Smooth muscle cell (in vitro differentiated cells): Measurements from ENCODE around the gene CACNA2D3. TPM values are rescaled to one million over a fixed set of nuclear protein-coding genes. Genes with fewer than 3 reads are reported as not detected.

Experiments used
- DNase-seq: peaks from one replicate; lab custom pipeline; 2025; ENCODE audit not compliant: unreplicated experiment; lab: John Stamatoyannopoulos, UW
- H2AFZ ChIP-seq: fragments of 200-600 bp; sonication (generic); 2 replicates; pipeline ENCODE4 v1.6.0; 2016; ENCODE audit warnings: antibody characterized with exemption, low read depth, mild to moderate bottlenecking
- H3F3A ChIP-seq: fragments of 200-600 bp; sonication (generic); 2 replicates; pipeline ENCODE4 v1.6.0; 2017; ENCODE audit warnings: antibody characterized with exemption, low read depth
- H3K27ac ChIP-seq: fragments of 200-600 bp; sonication (generic); 2 replicates; pipeline ENCODE4 v1.5.1; 2016; ENCODE audit warnings: low read depth, mild to moderate bottlenecking
- H3K27me3 ChIP-seq: fragments of 200-600 bp; sonication (generic); 2 replicates; pipeline ENCODE4 v1.6.1; 2016; ENCODE audit warnings: low read depth, mild to moderate bottlenecking
- H3K36me3 ChIP-seq: fragments of 200-600 bp; sonication (generic); 2 replicates; pipeline ENCODE4 v1.5.1; 2016; ENCODE audit warnings: low read depth
- H3K4me1 ChIP-seq: fragments of 200-600 bp; sonication (generic); 2 replicates; pipeline ENCODE4 v1.5.1; 2016; ENCODE audit warnings: low read depth
- H3K4me2 ChIP-seq: fragments of 200-600 bp; sonication (generic); 2 replicates; pipeline ENCODE4 v1.6.0; 2016; ENCODE audit warnings: mild to moderate bottlenecking
- H3K4me3 ChIP-seq: fragments of 200-600 bp; sonication (generic); 2 replicates; pipeline ENCODE4 v1.5.1; 2016; ENCODE audit warnings: mild to moderate bottlenecking
- H3K79me2 ChIP-seq: fragments of 200-600 bp; sonication (generic); 2 replicates; pipeline ENCODE4 v1.6.0; 2016; ENCODE audit warnings: low read depth, mild to moderate bottlenecking
- H3K9ac ChIP-seq: fragments of 200-600 bp; sonication (generic); 2 replicates; pipeline ENCODE4 v1.6.0; 2016; ENCODE audit warnings: low read depth
- H3K9me3 ChIP-seq: fragments of 200-600 bp; sonication (generic); replicated peaks from 2 replicates; pipeline ENCODE4 v1.5.1; 2016; ENCODE audit warnings: low read depth
- H4K20me1 ChIP-seq: fragments of 200-600 bp; sonication (generic); 2 replicates; pipeline ENCODE4 v1.6.0; 2016; ENCODE audit warnings: low read depth
- WGBS: methylation state at CpG from one replicate; pipeline ENCODE4 v1.1.7; 2016; ENCODE audit warnings: low lambda C conversion rate; 5-methylcytosine and 5-hydroxymethylcytosine counted together
- polyA plus RNA-seq: library from polyadenylated mRNA; unstranded; fragments of >200 nt; fragmentation: Nextera tagmentation; extraction: Ambion mirVana; gene quantifications from 2 replicates; pipeline ENCODE4 v1.2.1, GENCODE V29; 2016
- total RNA-seq: library from RNA; depleted of rRNA; stranded (reverse); fragments of >200 nt; gene quantifications from 2 replicates; pipeline ENCODE4 v1.2.3, GENCODE V29; 2014
- TF ChIP-seq, protein P1 (sequence below): fragments of 200-600 bp; sonication (generic); IDR thresholded peaks from 2 replicates; pipeline ENCODE4 v1.5.1; 2017; ENCODE audit warnings: borderline replicate concordance, mild to moderate bottlenecking, antibody characterized with exemption; ENCODE audit not compliant: insufficient read depth, poor library complexity, severe bottlenecking

The CACNA2D3 gene
- total and polyA plus RNA-seq, 2 experiments from 2014 or later: 0.15 to 0.90 TPM

DNA sequence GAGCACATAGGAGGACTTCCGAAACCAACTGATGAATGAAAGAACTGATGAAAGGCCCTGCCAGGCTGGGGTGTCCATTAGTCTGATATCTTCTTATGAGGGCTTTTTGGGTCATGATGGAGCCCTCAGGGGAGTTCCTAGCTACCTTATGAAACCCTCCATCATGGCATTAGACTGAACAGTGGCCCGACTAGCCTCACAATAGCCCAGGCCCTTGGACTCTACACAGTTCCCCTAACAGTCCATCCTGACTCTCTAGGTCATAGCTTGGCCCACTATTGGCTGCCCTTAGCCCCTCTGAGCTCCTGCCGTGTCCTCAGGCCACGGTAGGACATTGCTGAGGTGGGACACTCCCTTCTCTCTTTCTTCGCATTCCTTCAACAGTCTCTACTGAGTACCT lies 365.9 kb downstream of the CACNA2D3 start:
- DNase-seq: no peak
- Histone ChIP-seq H4K20me1 (no peaks in the 10 kb centered on the region), H3K79me2 (no peaks in the 10 kb centered on the region), H3F3A (no peaks in the 10 kb centered on the region), H3K9me3 (no peaks in the 10 kb centered on the region), H3K27ac (no peak overlapping the region), H3K4me1 (no peaks in the 10 kb centered on the region), H3K9ac (no peak overlapping the region), H3K4me3 (no peak overlapping the region), H3K36me3 (no peaks in the 10 kb centered on the region), H3K27me3 (no peaks in the 10 kb centered on the region), H3K4me2 (no peak overlapping the region), H2AFZ (no peak overlapping the region)
- 89% methylated on average over 5 of the region's 5 CpGs for WGBS
- TF ChIP-seq, protein P1, sequence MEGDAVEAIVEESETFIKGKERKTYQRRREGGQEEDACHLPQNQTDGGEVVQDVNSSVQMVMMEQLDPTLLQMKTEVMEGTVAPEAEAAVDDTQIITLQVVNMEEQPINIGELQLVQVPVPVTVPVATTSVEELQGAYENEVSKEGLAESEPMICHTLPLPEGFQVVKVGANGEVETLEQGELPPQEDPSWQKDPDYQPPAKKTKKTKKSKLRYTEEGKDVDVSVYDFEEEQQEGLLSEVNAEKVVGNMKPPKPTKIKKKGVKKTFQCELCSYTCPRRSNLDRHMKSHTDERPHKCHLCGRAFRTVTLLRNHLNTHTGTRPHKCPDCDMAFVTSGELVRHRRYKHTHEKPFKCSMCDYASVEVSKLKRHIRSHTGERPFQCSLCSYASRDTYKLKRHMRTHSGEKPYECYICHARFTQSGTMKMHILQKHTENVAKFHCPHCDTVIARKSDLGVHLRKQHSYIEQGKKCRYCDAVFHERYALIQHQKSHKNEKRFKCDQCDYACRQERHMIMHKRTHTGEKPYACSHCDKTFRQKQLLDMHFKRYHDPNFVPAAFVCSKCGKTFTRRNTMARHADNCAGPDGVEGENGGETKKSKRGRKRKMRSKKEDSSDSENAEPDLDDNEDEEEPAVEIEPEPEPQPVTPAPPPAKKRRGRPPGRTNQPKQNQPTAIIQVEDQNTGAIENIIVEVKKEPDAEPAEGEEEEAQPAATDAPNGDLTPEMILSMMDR: no peak

DNA sequence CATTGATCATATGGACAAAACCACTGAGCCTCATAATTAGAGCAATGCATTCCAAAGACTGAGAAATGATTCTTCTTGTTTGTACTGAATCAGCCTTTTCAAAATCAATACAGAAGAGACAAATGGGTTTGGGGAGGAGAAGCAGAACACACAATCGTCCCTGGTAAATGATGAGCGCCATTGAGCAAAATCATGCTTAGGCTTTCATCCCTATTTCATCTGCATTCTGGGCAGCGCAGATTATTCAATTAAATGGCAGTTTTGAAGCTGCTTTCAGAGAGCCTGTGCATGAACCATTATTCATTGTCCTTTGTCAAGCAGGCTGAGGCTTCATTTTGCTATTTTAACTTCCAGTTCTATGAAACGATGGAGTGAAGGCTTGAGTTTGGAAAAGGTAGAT lies 371.9 kb downstream of the CACNA2D3 start:
- no peak overlapping the region for H2AFZ ChIP-seq
- H3K27me3 ChIP-seq: no peaks in the 10 kb centered on the region
- no peaks in the 10 kb centered on the region for H4K20me1 ChIP-seq
- no peak for DNase-seq
- H3F3A ChIP-seq: no peaks in the 10 kb centered on the region
- peaks cover 4% of the 10 kb centered on the region for H3K9me3 ChIP-seq
- H3K4me1 ChIP-seq: no peaks in the 10 kb centered on the region
- H3K4me3 ChIP-seq: no peak overlapping the region
- TF ChIP-seq, protein P1: no peak
- no peaks in the 10 kb centered on the region for H3K36me3 ChIP-seq
- WGBS: 94% methylated on average over 4 of the region's 4 CpGs
- H3K27ac ChIP-seq: no peak overlapping the region
- H3K4me2 ChIP-seq: no peak overlapping the region
- no peaks in the 10 kb centered on the region for H3K79me2 ChIP-seq
- no peak overlapping the region for H3K9ac ChIP-seq

- H3K4me3 ChIP-seq: no peak overlapping the region
- WGBS: 45% methylated on average over 3 of the region's 3 CpGs
- no peak overlapping the region for H3K9ac ChIP-seq
- H4K20me1 ChIP-seq: no peaks in the 10 kb centered on the region
- H3K36me3 ChIP-seq: no peaks in the 10 kb centered on the region
- no peak overlapping the region for H2AFZ ChIP-seq
- no peak for DNase-seq
- H3K4me1 ChIP-seq: no peaks in the 10 kb centered on the region
- H3K27ac ChIP-seq: no peak overlapping the region
- peaks cover 23% of the 10 kb centered on the region for H3K27me3 ChIP-seq
- no peaks in the 10 kb centered on the region for H3F3A ChIP-seq
- no peaks in the 10 kb centered on the region for H3K79me2 ChIP-seq
- TF ChIP-seq, protein P1: no peak
- no peak overlapping the region for H3K4me2 ChIP-seq
- H3K9me3 ChIP-seq: no peaks in the 10 kb centered on the region
Measured at GRCh38 chr3:54506603-54507002, 384.3 kb downstream of the CACNA2D3 start.

DNA sequence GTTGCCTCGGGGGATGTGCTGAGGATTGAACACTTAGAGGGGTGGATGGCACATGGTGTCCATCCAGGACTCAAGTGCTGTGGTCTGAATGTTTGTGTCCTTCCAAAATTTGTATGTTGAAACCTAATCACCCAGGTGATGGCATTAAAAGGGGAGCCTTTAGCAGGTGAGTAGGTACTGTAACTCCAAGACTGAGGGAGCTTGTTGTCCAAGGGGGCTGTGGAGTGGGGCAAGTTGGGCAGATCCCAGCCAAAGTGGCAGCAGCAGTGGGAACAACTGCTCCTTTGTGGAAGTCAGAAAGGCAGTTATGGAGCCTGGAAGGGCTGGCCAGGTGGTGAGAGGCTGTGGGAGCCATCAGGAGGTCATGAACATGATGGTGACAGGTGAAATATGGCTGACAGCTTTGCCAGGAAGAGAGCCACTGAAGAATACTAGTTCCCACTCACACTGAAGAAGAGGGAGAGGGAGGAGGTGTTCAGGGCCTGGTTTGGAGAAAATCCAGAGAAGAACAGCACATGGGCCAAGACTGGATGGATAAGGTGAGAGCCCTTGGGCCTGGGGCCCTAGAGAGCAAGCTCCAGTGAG lies 385.6 kb downstream of the CACNA2D3 start:
- DNase-seq: no peak
- Histone ChIP-seq H3K9ac (no peak overlapping the region), H2AFZ (no peak overlapping the region), H3K27me3 (peaks cover 18% of the 10 kb centered on the region), H3K27ac (no peak overlapping the region), H3K4me1 (no peaks in the 10 kb centered on the region), H3F3A (no peaks in the 10 kb centered on the region), H4K20me1 (no peaks in the 10 kb centered on the region), H3K4me2 (no peak overlapping the region), H3K4me3 (no peak overlapping the region), H3K9me3 (no peaks in the 10 kb centered on the region), H3K36me3 (no peaks in the 10 kb centered on the region), H3K79me2 (no peaks in the 10 kb centered on the region)
- WGBS: 72% methylated on average over 1 of the region's 1 CpG
- TF ChIP-seq, protein P1: no peak
